Esophagus squamous epithelium (tissue), 5 donors: Measurements from ENCODE around the gene RXRG. TPM values are rescaled to one million over a fixed set of nuclear protein-coding genes. Genes with fewer than 3 reads are reported as not detected.

Source experiments
- DNase-seq: peaks from one replicate; lab custom pipeline; 2025; lab: John Stamatoyannopoulos, UW
- H3K27ac ChIP-seq, 4 donors: fragments of 200-600 bp; sonication (generic); one replicate each; pipeline ENCODE4 v1.5.1; 2016 to 2019; ENCODE audit warnings: mild to moderate bottlenecking in 1 of 4
- H3K27me3 ChIP-seq, 4 donors: fragments of 200-600 bp; sonication (generic); 1 replicate in 3 of 4; 2 replicates in 1 of 4; pipeline versions ENCODE4 v1.5.1 to v1.6.0; 2017 to 2021; ENCODE audit warnings: antibody characterized with exemption in 1 of 4
- H3K36me3 ChIP-seq, 3 donors: fragments of 200-600 bp; sonication (generic); one replicate each; pipeline ENCODE4 v1.5.1; 2016 to 2019
- H3K4me1 ChIP-seq, 3 donors: fragments of 200-600 bp; sonication (generic); one replicate each; pipeline ENCODE4 v1.5.1; 2017 to 2019
- H3K4me3 ChIP-seq, 4 donors: fragments of 200-600 bp; sonication (generic); 1 replicate in 3 of 4; 2 replicates in 1 of 4; pipeline ENCODE4 v1.5.1; 2016 to 2019; ENCODE audit warnings: mild to moderate bottlenecking in 2 of 4, moderate library complexity in 1 of 4
- H3K9me3 ChIP-seq, 3 donors: fragments of 200-600 bp; sonication (generic); one replicate each; pipeline ENCODE4 v1.5.1; 2016 to 2019
- CTCF ChIP-seq, 6 experiments: fragments of 450-650 bp in 4 of 6; fragments of 200-600 bp in 2 of 6; sonication (generic) in 2 of 6; IDR thresholded peaks; one replicate each; pipeline ENCODE4 v1.5.1; 2016 to 2019; ENCODE audit warnings: antibody characterized with exemption in 6 of 6, mild to moderate bottlenecking in 4 of 6, moderate library complexity in 4 of 6
- POLR2A ChIP-seq, 4 donors: fragments of 450-650 bp; IDR thresholded peaks; one replicate each; pipeline ENCODE4 v1.6.1; 2017; ENCODE audit warnings: antibody characterized with exemption in 4 of 4, mild to moderate bottlenecking in 4 of 4, moderate library complexity in 3 of 4
- WGBS, 2 donors: methylation state at CpG; one replicate each; pipeline ENCODE4 v1.1.5; 2018; 5-methylcytosine and 5-hydroxymethylcytosine counted together
- intact Hi-C: fragments of 100-400 bp; cut with DNase I; formaldehyde crosslinking; loops from one replicate; pipeline ENCODE4 v1.15.0; 2022
- total RNA-seq, 4 donors: library from RNA; depleted of rRNA; stranded (reverse); fragments of >200 nt; gene quantifications; one replicate each; pipeline ENCODE4 v1.1.0, GENCODE V29; 2016
- donor health status: DM: yes; HTN: yes; CAD: no.

RXRG gene
- total RNA-seq, 4 donors from 2014 or later: 0.15 to 0.38 TPM; not detected in 2

GRCh38 chr1:165415068-165415467, 29.9 kb downstream of the RXRG start:
- TF ChIP-seq POLR2A (IDR thresholded peaks at IDR 0.05) (no peak), CTCF (IDR thresholded peaks at IDR 0.05) (no peak)
- H3K4me3 ChIP-seq: no peak overlapping the region
- no peaks in the 10 kb centered on the region for H3K4me1 ChIP-seq
- peaks cover 0 to 16% (median 0%) of the 10 kb centered on the region in 4 donors for H3K27me3 ChIP-seq
- no peaks in the 10 kb centered on the region for H3K36me3 ChIP-seq
- no peak for DNase-seq
- intact Hi-C loops: no loop called here
- no peaks in the 10 kb centered on the region for H3K9me3 ChIP-seq
- no peak overlapping the region for H3K27ac ChIP-seq
- 67 to 74% methylated on average over 1 of the region's 1 CpG for WGBS, 2 donors

- H3K4me1 ChIP-seq: no peaks in the 10 kb centered on the region
- DNase-seq: no peak
- H3K36me3 ChIP-seq: no peaks in the 10 kb centered on the region
- 81 to 84% methylated on average over 3 of the region's 3 CpGs for WGBS, 2 donors
- H3K27ac ChIP-seq: no peak overlapping the region
- no peaks in the 10 kb centered on the region for H3K9me3 ChIP-seq
- intact Hi-C loops: no loop called here
- H3K4me3 ChIP-seq: no peak overlapping the region
- no peak for TF ChIP-seq CTCF (IDR thresholded peaks at IDR 0.05)
- TF ChIP-seq POLR2A (IDR thresholded peaks at IDR 0.05): no peak
- H3K27me3 ChIP-seq: peaks cover 0 to 19% (median 0%) of the 10 kb centered on the region in 4 donors
These were observed 30.3 kb downstream of the RXRG start for GRCh38 chr1:165414620-165415019.

GRCh38 chr1:165411396-165411795, 33.5 kb downstream of the RXRG start:
- H3K27me3 ChIP-seq: peaks cover 0 to 23% (median 0%) of the 10 kb centered on the region in 4 donors
- TF ChIP-seq POLR2A (IDR thresholded peaks at IDR 0.05): no peak
- TF ChIP-seq CTCF (IDR thresholded peaks at IDR 0.05): no peak
- H3K4me1 ChIP-seq: no peaks in the 10 kb centered on the region
- no peaks in the 10 kb centered on the region for H3K9me3 ChIP-seq
- intact Hi-C loops: no loop called here
- no peak overlapping the region for H3K27ac ChIP-seq
- no peak overlapping the region for H3K4me3 ChIP-seq
- WGBS, 2 donors: 39% methylated on average over 2 of the region's 2 CpGs
- no peak for DNase-seq
- H3K36me3 ChIP-seq: no peaks in the 10 kb centered on the region

- WGBS, 2 donors: 72 to 73% methylated on average over 4 of the region's 4 CpGs
- H3K9me3 ChIP-seq: no peaks in the 10 kb centered on the region
- no peaks in the 10 kb centered on the region for H3K4me1 ChIP-seq
- no peak overlapping the region for H3K4me3 ChIP-seq
- TF ChIP-seq POLR2A (IDR thresholded peaks at IDR 0.05) (no peak), CTCF (IDR thresholded peaks at IDR 0.05) (no peak)
- H3K27me3 ChIP-seq: peaks cover 0 to 23% (median 0%) of the 10 kb centered on the region in 4 donors
- intact Hi-C loops: no loop called here
- no peaks in the 10 kb centered on the region for H3K36me3 ChIP-seq
- no peak overlapping the region for H3K27ac ChIP-seq
- DNase-seq: no peak
These were observed 35.1 kb downstream of the RXRG start for GRCh38 chr1:165409657-165410358.

GRCh38 chr1:165408518-165408917, 36.4 kb downstream of the RXRG start:
- Histone ChIP-seq H3K9me3 (no peaks in the 10 kb centered on the region), H3K27ac (no peak overlapping the region), H3K36me3 (no peaks in the 10 kb centered on the region), H3K4me3 (no peak overlapping the region), H3K27me3 (peaks cover 0 to 31% (median 0%) of the 10 kb centered on the region in 4 donors), H3K4me1 (no peaks in the 10 kb centered on the region)
- no peak for DNase-seq
- TF ChIP-seq CTCF (IDR thresholded peaks at IDR 0.05) (peak in 5 of 6 experiments; percentile 16 to 48 (median 20)), POLR2A (IDR thresholded peaks at IDR 0.05) (no peak)
- 53 to 54% methylated on average over 6 of the region's 6 CpGs for WGBS, 2 donors
- intact Hi-C loops: no loop called here
